Uterus (tissue), 2 donors: ENCODE data around the gene PKD2.
"Not testable (repeated sequence)": the region's sequence is repeated elsewhere in the genome, so short reads cannot be mapped to it uniquely, and the experiment has no call there.

Experiments
- POLR2A ChIP-seq, 2 donors: fragments of 450-650 bp; IDR thresholded peaks; one replicate each; pipeline ENCODE4 v1.6.1; 2016; ENCODE audit warnings: antibody characterized with exemption in 2 of 2, mild to moderate bottlenecking in 1 of 2, moderate library complexity in 1 of 2
- TF ChIP-seq, protein P1 (sequence below), 4 experiments: fragments of 200-600 bp in 2 of 4; fragments of 450-650 bp in 2 of 4; sonication (generic) in 2 of 4; IDR thresholded peaks; one replicate each; pipeline ENCODE4 v1.5.1; 2016 to 2019; ENCODE audit warnings: antibody characterized with exemption in 4 of 4, mild to moderate bottlenecking in 2 of 4, moderate library complexity in 1 of 4

GRCh38 chr4:88025868-88026661 is 18.6 kb downstream of the PKD2 start:
- TF ChIP-seq POLR2A (IDR thresholded peaks at IDR 0.05): not testable (repeated sequence)
- TF ChIP-seq, protein P1, sequence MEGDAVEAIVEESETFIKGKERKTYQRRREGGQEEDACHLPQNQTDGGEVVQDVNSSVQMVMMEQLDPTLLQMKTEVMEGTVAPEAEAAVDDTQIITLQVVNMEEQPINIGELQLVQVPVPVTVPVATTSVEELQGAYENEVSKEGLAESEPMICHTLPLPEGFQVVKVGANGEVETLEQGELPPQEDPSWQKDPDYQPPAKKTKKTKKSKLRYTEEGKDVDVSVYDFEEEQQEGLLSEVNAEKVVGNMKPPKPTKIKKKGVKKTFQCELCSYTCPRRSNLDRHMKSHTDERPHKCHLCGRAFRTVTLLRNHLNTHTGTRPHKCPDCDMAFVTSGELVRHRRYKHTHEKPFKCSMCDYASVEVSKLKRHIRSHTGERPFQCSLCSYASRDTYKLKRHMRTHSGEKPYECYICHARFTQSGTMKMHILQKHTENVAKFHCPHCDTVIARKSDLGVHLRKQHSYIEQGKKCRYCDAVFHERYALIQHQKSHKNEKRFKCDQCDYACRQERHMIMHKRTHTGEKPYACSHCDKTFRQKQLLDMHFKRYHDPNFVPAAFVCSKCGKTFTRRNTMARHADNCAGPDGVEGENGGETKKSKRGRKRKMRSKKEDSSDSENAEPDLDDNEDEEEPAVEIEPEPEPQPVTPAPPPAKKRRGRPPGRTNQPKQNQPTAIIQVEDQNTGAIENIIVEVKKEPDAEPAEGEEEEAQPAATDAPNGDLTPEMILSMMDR (IDR thresholded peaks at IDR 0.05): not testable (repeated sequence)
